Trophoblast cell (in vitro differentiated cells and primary cell): ENCODE measurements around the gene MRPS11.
A peak's percentile ranks its signal among the peaks of the same experiment; 100 is the strongest.

Experiments used
- DNase-seq, 2 donors: peaks; one replicate each; pipeline ENCODE4 v3.0.0-alpha.2; 2016
- H2AFZ ChIP-seq: 2 replicates; pipeline ENCODE4 v1.6.1; 2013; ENCODE audit warnings: low read length, moderate library complexity, mild to moderate bottlenecking; ENCODE audit not compliant: insufficient read depth, poor library complexity
- H2AK5ac ChIP-seq: 2 replicates; pipeline ENCODE4 v1.6.1; 2013; ENCODE audit warnings: mild to moderate bottlenecking, low read length
- H2BK120ac ChIP-seq: 2 replicates; pipeline ENCODE4 v1.6.1; 2013; ENCODE audit warnings: low read length, mild to moderate bottlenecking, moderate library complexity; ENCODE audit not compliant: insufficient read depth, poor library complexity
- H2BK12ac ChIP-seq: 2 replicates; pipeline ENCODE4 v1.6.1; 2013; ENCODE audit warnings: mild to moderate bottlenecking, low read length, moderate library complexity
- H2BK5ac ChIP-seq: 2 replicates; pipeline ENCODE4 v1.6.1; 2013; ENCODE audit warnings: low read length, low read depth, moderate library complexity, mild to moderate bottlenecking; ENCODE audit not compliant: poor library complexity
- H3K14ac ChIP-seq: 2 replicates; pipeline ENCODE4 v1.6.1; 2013; ENCODE audit warnings: mild to moderate bottlenecking, low read length
- H3K18ac ChIP-seq: 2 replicates; pipeline ENCODE4 v1.6.1; 2013; ENCODE audit warnings: mild to moderate bottlenecking, low read length
- H3K23ac ChIP-seq: 2 replicates; pipeline ENCODE4 v1.6.1; 2013; ENCODE audit warnings: low read length
- H3K27ac ChIP-seq: 2 replicates; pipeline ENCODE4 v1.5.1; 2013; ENCODE audit warnings: low read depth, mild to moderate bottlenecking, inconsistent platforms, low read length, moderate library complexity
- H3K27me3 ChIP-seq: 2 replicates; pipeline ENCODE4 v1.6.1; 2013; ENCODE audit warnings: inconsistent platforms, mild to moderate bottlenecking, low read length, moderate library complexity; ENCODE audit not compliant: insufficient read depth
- H3K36me3 ChIP-seq, 2 experiments: 1 replicate in 1 of 2; 2 replicates in 1 of 2; pipeline ENCODE4 v1.6.1; 2013; ENCODE audit warnings: low read length in 2 of 2, mild to moderate bottlenecking in 2 of 2, moderate library complexity in 1 of 2; ENCODE audit not compliant: insufficient read depth in 2 of 2, control insufficient read depth in 1 of 2
- H3K4ac ChIP-seq: 2 replicates; pipeline ENCODE4 v1.6.1; 2013; ENCODE audit warnings: low read depth, mild to moderate bottlenecking, low read length, moderate library complexity
- H3K4me1 ChIP-seq, 2 experiments: 1 replicate in 1 of 2; 2 replicates in 1 of 2; pipeline ENCODE4 v1.6.1; 2013; ENCODE audit warnings: low read length in 2 of 2, mild to moderate bottlenecking in 2 of 2, moderate library complexity in 1 of 2; ENCODE audit not compliant: insufficient read depth in 2 of 2, control insufficient read depth in 1 of 2
- H3K4me2 ChIP-seq: 2 replicates; pipeline ENCODE4 v1.6.1; 2013; ENCODE audit warnings: inconsistent platforms, mild to moderate bottlenecking, low read length, moderate library complexity
- H3K4me3 ChIP-seq: 2 replicates; pipeline ENCODE4 v1.5.1; 2013; ENCODE audit warnings: mild to moderate bottlenecking, low read depth, low read length, inconsistent platforms
- H3K79me1 ChIP-seq: one replicate; pipeline ENCODE4 v1.6.1; 2013; ENCODE audit warnings: low read length
- H3K79me2 ChIP-seq: 2 replicates; pipeline ENCODE4 v1.6.1; 2013; ENCODE audit warnings: low read length, mild to moderate bottlenecking; ENCODE audit not compliant: control insufficient read depth, insufficient read depth, poor library complexity
- H3K9ac ChIP-seq: 2 replicates; pipeline ENCODE4 v1.6.1; 2013; ENCODE audit warnings: mild to moderate bottlenecking, low read length
- H3K9me3 ChIP-seq: 2 replicates; pipeline ENCODE4 v1.6.1; 2013; ENCODE audit warnings: low read depth, mild to moderate bottlenecking, control low read depth, inconsistent platforms, low read length; ENCODE audit not compliant: insufficient read depth
- H4K12ac ChIP-seq: 2 replicates; pipeline ENCODE4 v1.6.1; 2013; ENCODE audit warnings: low read depth, mild to moderate bottlenecking, low read length, moderate library complexity
- H4K8ac ChIP-seq: 2 replicates; pipeline ENCODE4 v1.6.1; 2013; ENCODE audit warnings: low read depth, mild to moderate bottlenecking, low read length, moderate library complexity
- H4K91ac ChIP-seq: one replicate; pipeline ENCODE4 v1.6.1; 2013; ENCODE audit warnings: low read depth, mild to moderate bottlenecking, low read length, moderate library complexity
- WGBS: extraction: QIAGEN DNeasy Blood & Tissue Kit; methylation state at CpG from one replicate; pipeline ENCODE4 v1.1.7; 2013; ENCODE audit warnings: missing lambda C conversion rate; ENCODE audit not compliant: insufficient read length, insufficient coverage; ENCODE audit errors: extremely low coverage; 5-methylcytosine and 5-hydroxymethylcytosine counted together

MRPS11 gene

DNA sequence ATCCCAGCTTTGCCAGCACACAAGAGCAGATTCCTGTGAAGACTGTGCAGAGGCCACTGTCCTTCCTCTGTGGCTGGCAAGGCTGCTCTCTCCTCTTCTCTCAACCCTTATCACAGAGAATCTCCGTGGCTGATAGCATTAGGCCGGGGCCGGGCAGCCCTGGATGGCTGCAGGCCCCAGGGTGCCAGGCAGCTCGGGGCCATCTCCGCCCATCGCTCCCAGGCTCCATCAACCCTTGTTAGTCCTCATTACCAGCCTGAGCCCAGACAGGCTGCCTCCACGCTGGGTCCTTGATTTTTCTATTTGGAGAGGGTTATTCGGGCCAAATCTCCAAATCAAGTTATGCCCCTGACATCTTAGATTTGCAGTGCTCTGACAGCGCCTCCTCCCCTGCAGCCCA is 39.5 kb upstream of the MRPS11 start:
- no peak overlapping the region for H2BK12ac ChIP-seq
- WGBS: no CpG with 5 or more reads among the region's 9 CpGs
- no peak overlapping the region for H2AFZ ChIP-seq
- H2BK5ac ChIP-seq: no peak overlapping the region
- H3K23ac ChIP-seq: no peak overlapping the region
- no peak overlapping the region for H3K14ac ChIP-seq
- no peaks in the 10 kb centered on the region for H3K27me3 ChIP-seq
- H3K27ac ChIP-seq: no peak overlapping the region
- no peak overlapping the region for H3K18ac ChIP-seq
- H3K4me1 ChIP-seq: no peaks in the 10 kb centered on the region
- no peak overlapping the region for H3K4me3 ChIP-seq
- no peak overlapping the region for H4K91ac ChIP-seq
- H3K79me2 ChIP-seq: no peaks in the 10 kb centered on the region
- no peak overlapping the region for H4K8ac ChIP-seq
- no peaks in the 10 kb centered on the region for H3K36me3 ChIP-seq
- no peak overlapping the region for H4K12ac ChIP-seq
- no peak overlapping the region for H2AK5ac ChIP-seq
- no peaks in the 10 kb centered on the region for H3K79me1 ChIP-seq
- H3K4ac ChIP-seq: no peak overlapping the region
- no peak overlapping the region for H3K4me2 ChIP-seq
- H3K9me3 ChIP-seq: no peaks in the 10 kb centered on the region
- no peak overlapping the region for H3K9ac ChIP-seq
- DNase-seq: no peak
- H2BK120ac ChIP-seq: no peak overlapping the region

GRCh38 chr15:88428805-88429605 is 38.5 kb upstream of the MRPS11 start:
- WGBS: no CpG with 5 or more reads among the region's 12 CpGs
- Histone ChIP-seq H2BK12ac (no peak overlapping the region), H3K14ac (no peak overlapping the region), H2AK5ac (no peak overlapping the region), H3K4me1 (no peaks in the 10 kb centered on the region), H3K9me3 (no peaks in the 10 kb centered on the region), H2BK120ac (no peak overlapping the region), H4K8ac (no peak overlapping the region), H3K4me2 (no peak overlapping the region), H3K27me3 (no peaks in the 10 kb centered on the region), H3K4ac (no peak overlapping the region), H3K18ac (no peak overlapping the region), H3K4me3 (no peak overlapping the region), H3K79me1 (no peaks in the 10 kb centered on the region), H3K36me3 (no peaks in the 10 kb centered on the region), H2BK5ac (no peak overlapping the region), H2AFZ (no peak overlapping the region), H4K12ac (peak overlapping the region; percentile 20), H3K27ac (no peak overlapping the region), H3K9ac (no peak overlapping the region), H3K79me2 (no peaks in the 10 kb centered on the region), H3K23ac (no peak overlapping the region), H4K91ac (no peak overlapping the region)
- no peak for DNase-seq

DNA sequence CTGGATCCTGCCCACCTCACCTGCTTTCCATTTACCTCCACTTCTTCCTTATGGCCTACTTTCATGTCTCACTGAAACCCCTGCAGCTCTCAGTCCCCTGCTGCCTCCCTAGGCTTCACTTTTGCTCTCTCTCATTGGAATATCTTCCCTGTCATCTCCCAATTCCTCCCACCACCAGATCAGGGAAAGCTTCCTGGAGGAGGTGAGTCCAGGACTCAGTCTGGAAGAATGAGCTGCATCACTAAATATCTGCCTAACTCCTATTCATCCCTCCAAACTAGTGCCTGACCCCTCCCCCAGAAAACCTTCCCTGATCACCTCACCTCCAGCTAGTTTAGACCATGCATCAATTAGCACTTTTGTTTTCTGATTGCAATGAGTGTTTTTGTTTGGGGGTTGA is 37.5 kb upstream of the MRPS11 start:
- Histone ChIP-seq H2BK12ac (no peak overlapping the region), H3K4me3 (no peak overlapping the region), H3K14ac (no peak overlapping the region)

GRCh38 chr15:88431441-88431840 is 36.1 kb upstream of the MRPS11 start:
- Histone ChIP-seq H2BK12ac (no peak overlapping the region), H3K14ac (no peak overlapping the region), H3K4me2 (no peak overlapping the region), H3K9me3 (no peaks in the 10 kb centered on the region), H3K4me3 (no peak overlapping the region), H3K79me2 (no peaks in the 10 kb centered on the region), H3K27me3 (no peaks in the 10 kb centered on the region), H4K91ac (no peak overlapping the region), H4K12ac (no peak overlapping the region), H3K9ac (no peak overlapping the region), H2BK5ac (no peak overlapping the region), H2AK5ac (no peak overlapping the region), H3K18ac (no peak overlapping the region), H2AFZ (no peak overlapping the region), H3K27ac (no peak overlapping the region), H2BK120ac (no peak overlapping the region), H3K4me1 (no peaks in the 10 kb centered on the region), H3K36me3 (no peaks in the 10 kb centered on the region), H4K8ac (no peak overlapping the region), H3K4ac (no peak overlapping the region), H3K79me1 (no peaks in the 10 kb centered on the region), H3K23ac (no peak overlapping the region)
- DNase-seq: no peak
- no CpG with 5 or more reads among the region's 10 CpGs for WGBS

More for the DNA sequence above, 37.5 kb upstream of the MRPS11 start:
- Histone ChIP-seq H3K79me1 (no peaks in the 10 kb centered on the region), H3K9me3 (no peaks in the 10 kb centered on the region), H2AK5ac (no peak overlapping the region), H3K4me1 (no peaks in the 10 kb centered on the region), H3K9ac (no peak overlapping the region), H2BK5ac (no peak overlapping the region), H3K27me3 (no peaks in the 10 kb centered on the region), H4K8ac (no peak overlapping the region), H3K4ac (no peak overlapping the region), H3K18ac (no peak overlapping the region), H2AFZ (no peak overlapping the region), H3K36me3 (no peaks in the 10 kb centered on the region), H3K4me2 (no peak overlapping the region), H4K12ac (no peak overlapping the region), H3K27ac (no peak overlapping the region), H3K79me2 (no peaks in the 10 kb centered on the region), H2BK120ac (no peak overlapping the region), H3K23ac (no peak overlapping the region), H4K91ac (no peak overlapping the region)
- DNase-seq: no peak
